H1 (cell line): ENCODE measurements around the gene SAG. TPM values are rescaled to one million over a fixed set of nuclear protein-coding genes. Genes with fewer than 3 reads are reported as not detected.
A peak's percentile ranks its signal among the peaks of the same experiment; 100 is the strongest.

Experiments used
- CTCF ChIA-PET: fragments of 300-600 bp; sonication (Branson Sonifier 250); formaldehyde crosslinking; loops from one replicate; lab custom pipeline; 2021; ENCODE audit not compliant: partially characterized antibody; lab: Charles Lee
- POLR2A ChIA-PET: fragments of 300-600 bp; sonication (Branson Sonifier 250); formaldehyde crosslinking; loops from one replicate; lab custom pipeline; 2021; ENCODE audit warnings: inconsistent platforms; ENCODE audit not compliant: partially characterized antibody; lab: Charles Lee
- DNase-seq, 2 experiments: peaks; one replicate each; pipeline versions ENCODE4 v3.0.0 to v3.0.0-alpha.2; 2010 to 2022; ENCODE audit warnings: low spot score in 2 of 2, low read depth in 1 of 2, mixed read lengths in 1 of 2
- FAIRE-seq: peaks from 2 replicates; lab custom pipeline; 2011; peaks lifted over from hg19 to GRCh38; lab: Jason Lieb, UNC
- H2AFZ ChIP-seq: 2 replicates; pipeline ENCODE4 v1.8.1; 2012; ENCODE audit warnings: low read length, inconsistent platforms
- H2AK5ac ChIP-seq: 2 replicates; pipeline ENCODE4 v1.6.1; 2013; ENCODE audit warnings: low read depth, low read length
- H2BK120ac ChIP-seq: replicated peaks from 2 replicates; pipeline ENCODE3; 2013; ENCODE audit warnings: low read depth, low read length, inconsistent platforms
- H2BK12ac ChIP-seq: 2 replicates; pipeline ENCODE4 v1.6.1; 2013; ENCODE audit warnings: low read depth, low read length
- H2BK15ac ChIP-seq: 2 replicates; pipeline ENCODE4 v1.6.1; 2013; ENCODE audit warnings: low read length
- H2BK20ac ChIP-seq: 2 replicates; pipeline ENCODE4 v1.6.1; 2013; ENCODE audit warnings: low read length
- H2BK5ac ChIP-seq: 2 replicates; pipeline ENCODE4 v1.6.1; 2013; ENCODE audit warnings: low read depth, low read length
- H3K14ac ChIP-seq: 2 replicates; pipeline ENCODE4 v1.6.1; 2013; ENCODE audit warnings: inconsistent platforms; ENCODE audit not compliant: insufficient read length
- H3K18ac ChIP-seq: 2 replicates; pipeline ENCODE4 v1.6.1; 2013; ENCODE audit warnings: low read length; ENCODE audit errors: extremely low read depth
- H3K23ac ChIP-seq: 2 replicates; pipeline ENCODE4 v1.6.1; 2013; ENCODE audit warnings: inconsistent platforms; ENCODE audit not compliant: insufficient read length
- H3K23me2 ChIP-seq: 2 replicates; pipeline ENCODE4 v1.6.1; 2013; ENCODE audit warnings: low read depth, low read length
- H3K27ac ChIP-seq: 2 replicates; pipeline ENCODE4 v1.6.1; 2011; ENCODE audit warnings: low read depth, low read length, inconsistent platforms
- H3K27me3 ChIP-seq, 4 experiments: replicated peaks in 1 of 4; 1 replicate in 1 of 4; 2 replicates in 3 of 4; pipeline versions ENCODE4 v1.6.1 to v1.8.1; 2011 to 2013; ENCODE audit warnings: low read length in 3 of 4, mild to moderate bottlenecking in 3 of 4, inconsistent platforms in 2 of 4, mixed read lengths in 2 of 4, moderate library complexity in 1 of 4; ENCODE audit not compliant: control insufficient read depth in 3 of 4, insufficient read depth in 3 of 4; ENCODE audit errors: extremely low read depth in 1 of 4
- H3K36me3 ChIP-seq, 4 experiments: 2 replicates each; pipeline versions ENCODE4 v1.6.1 to v1.8.1; 2011 to 2013; ENCODE audit warnings: mild to moderate bottlenecking in 4 of 4, low read length in 3 of 4, moderate library complexity in 2 of 4, control low read depth in 1 of 4, inconsistent platforms in 1 of 4; ENCODE audit not compliant: insufficient read depth in 4 of 4, control insufficient read depth in 2 of 4
- H3K4ac ChIP-seq: replicated peaks from 2 replicates; pipeline ENCODE3; 2013; ENCODE audit warnings: low read length, low read depth, mixed read lengths, inconsistent platforms; ENCODE audit not compliant: insufficient read length
- H3K4me1 ChIP-seq, 4 experiments: replicated peaks in 1 of 4; 1 replicate in 1 of 4; 2 replicates in 3 of 4; pipeline versions ENCODE4 v1.6.1 to v1.8.1; 2011 to 2013; ENCODE audit warnings: low read length in 3 of 4, inconsistent platforms in 2 of 4, mixed read lengths in 1 of 4; ENCODE audit not compliant: insufficient read depth in 4 of 4, control insufficient read depth in 3 of 4
- H3K4me2 ChIP-seq, 2 experiments: 2 replicates each; pipeline versions ENCODE4 v1.6.1 to v1.8.1; 2011 to 2013; ENCODE audit warnings: low read depth in 2 of 2, low read length in 2 of 2, control low read depth in 1 of 2, inconsistent platforms in 1 of 2, mild to moderate bottlenecking in 1 of 2; ENCODE audit not compliant: insufficient read depth in 1 of 2
- H3K4me3 ChIP-seq, 4 experiments: fragments of 200-600, 300-600 bp in 1 of 4; sonication (generic), shearing (Covaris generic), sonication (Bioruptor Twin) in 1 of 4; 2 replicates each; pipeline versions ENCODE4 v1.5.1 to v1.8.1; 2011 to 2016; ENCODE audit warnings: low read length in 4 of 4, low read depth in 3 of 4, control low read depth in 2 of 4, inconsistent platforms in 2 of 4, mild to moderate bottlenecking in 2 of 4, mixed read lengths in 1 of 4, moderate library complexity in 1 of 4; ENCODE audit not compliant: insufficient read depth in 2 of 4; ENCODE audit errors: extremely low read depth in 1 of 4
- H3K56ac ChIP-seq: replicated peaks from 2 replicates; pipeline ENCODE3; 2013; ENCODE audit warnings: low read depth, mild to moderate bottlenecking, mixed read lengths, low read length, inconsistent platforms; ENCODE audit not compliant: insufficient read length
- H3K79me1 ChIP-seq: 2 replicates; pipeline ENCODE4 v1.6.1; 2013; ENCODE audit warnings: low read depth, low read length, control low read depth
- H3K79me2 ChIP-seq, 2 experiments: 2 replicates each; pipeline versions ENCODE4 v1.6.1 to v1.8.1; 2012 to 2013; ENCODE audit warnings: low read length in 2 of 2, mild to moderate bottlenecking in 2 of 2, inconsistent platforms in 1 of 2; ENCODE audit not compliant: insufficient read depth in 2 of 2, control insufficient read depth in 1 of 2
- H3K9ac ChIP-seq, 4 experiments: replicated peaks in 1 of 4; 1 replicate in 1 of 4; 2 replicates in 3 of 4; pipeline versions ENCODE4 v1.6.1 to v1.8.1; 2011 to 2013; ENCODE audit warnings: low read depth in 3 of 4, low read length in 3 of 4, control low read depth in 2 of 4, mild to moderate bottlenecking in 2 of 4, moderate library complexity in 2 of 4, inconsistent platforms in 1 of 4; ENCODE audit errors: extremely low read depth in 1 of 4
- H3K9me3 ChIP-seq, 2 experiments: 2 replicates each; pipeline versions ENCODE4 v1.6.1 to v1.8.1; 2012 to 2013; ENCODE audit warnings: mild to moderate bottlenecking in 2 of 2, moderate library complexity in 2 of 2, control low read depth in 1 of 2, inconsistent platforms in 1 of 2, low read depth in 1 of 2, low read length in 1 of 2, mixed read lengths in 1 of 2; ENCODE audit not compliant: insufficient read depth in 2 of 2
- H4K20me1 ChIP-seq, 2 experiments: replicated peaks in 1 of 2; 2 replicates each; pipeline versions ENCODE3 to v1.8.1; 2011 to 2013; ENCODE audit warnings: inconsistent platforms in 2 of 2, low read length in 2 of 2, mild to moderate bottlenecking in 1 of 2; ENCODE audit not compliant: insufficient read depth in 2 of 2, control insufficient read depth in 1 of 2
- H4K5ac ChIP-seq: 2 replicates; pipeline ENCODE4 v1.6.1; 2013; ENCODE audit warnings: low read length, low read depth, mixed read lengths, inconsistent platforms; ENCODE audit not compliant: insufficient read length
- H4K8ac ChIP-seq: 2 replicates; pipeline ENCODE4 v1.8.0; 2013; ENCODE audit warnings: mild to moderate bottlenecking, moderate library complexity, low read length, inconsistent platforms; ENCODE audit not compliant: insufficient read depth; ENCODE audit errors: extremely low read depth
- H4K91ac ChIP-seq: replicated peaks from 2 replicates; pipeline ENCODE3; 2013; ENCODE audit warnings: low read length, mixed read lengths, inconsistent platforms; ENCODE audit not compliant: insufficient read length
- CREB1 ChIP-seq: IDR thresholded peaks from 2 replicates; pipeline ENCODE4 v1.6.1; 2012; ENCODE audit warnings: inconsistent platforms
- MAFK ChIP-seq: IDR thresholded peaks from 2 replicates; pipeline ENCODE4 v1.6.1; 2012; ENCODE audit warnings: low read depth, mild to moderate bottlenecking, improper control_type of control experiment, low read length
- MAX ChIP-seq: IDR thresholded peaks from 2 replicates; pipeline ENCODE4 v1.6.1; 2012; ENCODE audit warnings: inconsistent platforms
- NANOG ChIP-seq: IDR thresholded peaks from 2 replicates; pipeline ENCODE4 v1.6.1; 2011; ENCODE audit warnings: low read length, low read depth, mild to moderate bottlenecking, inconsistent platforms; ENCODE audit not compliant: insufficient read depth, poor library complexity, severe bottlenecking
- NRF1 ChIP-seq: IDR thresholded peaks from 2 replicates; pipeline ENCODE4 v1.6.1; 2011; ENCODE audit warnings: mild to moderate bottlenecking, low read depth, low read length, improper control_type of control experiment
- SAP30 ChIP-seq: fragments of 300-600 bp; sonication (generic); IDR thresholded peaks from 2 replicates; pipeline ENCODE4 v1.7.1; 2012; ENCODE audit warnings: low read length, moderate library complexity, mild to moderate bottlenecking, inconsistent platforms; ENCODE audit not compliant: insufficient read depth, insufficient replicate concordance
- SIRT6 ChIP-seq: IDR thresholded peaks from one replicate; pipeline ENCODE4 v1.7.1; 2012; ENCODE audit warnings: low read length, inconsistent platforms
- TCF12 ChIP-seq: IDR thresholded peaks from 2 replicates; pipeline ENCODE4 v1.6.1; 2011; ENCODE audit warnings: low read depth, mild to moderate bottlenecking, low read length
- TEAD4 ChIP-seq: IDR thresholded peaks from 2 replicates; pipeline ENCODE4 v1.6.1; 2012; ENCODE audit warnings: low read depth, low read length, inconsistent platforms, mixed read lengths
- WGBS, 2 experiments: shearing (Covaris generic) in 1 of 2; methylation state at CpG; one replicate each; pipeline versions ENCODE4 v1.1.6 to v1.1.7; 2013 to 2015; ENCODE audit warnings: low lambda C conversion rate in 2 of 2, mixed read lengths in 2 of 2, inconsistent platforms in 1 of 2, low coverage in 1 of 2, missing lambda C conversion rate in 1 of 2; ENCODE audit not compliant: insufficient replicate concordance in 2 of 2, insufficient coverage in 1 of 2, insufficient read length in 1 of 2; ENCODE audit errors: extremely low coverage in 1 of 2, missing lambda C conversion rate in 1 of 2; 5-methylcytosine and 5-hydroxymethylcytosine counted together
- polyA plus RNA-seq, 7 experiments: library from polyadenylated mRNA; depleted of rRNA in 3 of 7; stranded (reverse) in 5 of 7; unstranded in 2 of 7; fragments of >200 nt in 5 of 7; fragments of 200-250 nt in 2 of 7; gene quantifications; 1 replicate in 5 of 7; 2 replicates in 1 of 7; 4 replicates in 1 of 7; pipeline versions ENCODE4 v1.2.1 to v1.2.3, GENCODE V29; 2011 to 2013; ENCODE audit warnings: missing spikeins in 2 of 7, mixed read lengths in 2 of 7
- total RNA-seq: library from RNA; stranded (reverse); fragmentation: NEBNext Ultra II Directional; extraction: Animal tissue kit (Norgen Biotek cat#: 25700); gene quantifications from 2 replicates; pipeline ENCODE4 v1.2.1, GENCODE V29; 2021

The SAG gene
- total and polyA plus RNA-seq, 2 of the 8 experiments (the other 6 are each of a cell fraction or from before 2014, with no cell fraction given), result not detected

GRCh38 chr2:233380995-233381637 lies 73.5 kb downstream of the SAG start:
- no peak overlapping the region for H3K56ac ChIP-seq
- no peak overlapping the region for H3K14ac ChIP-seq
- no peak overlapping the region for H3K4me3 ChIP-seq
- peak overlapping the region; percentile 73; the same call in 1 of the 2 replicates for H4K8ac ChIP-seq
- DNase-seq (no peak), FAIRE-seq (no peak)
- H3K4me1 ChIP-seq, result peaks cover 2 to 6% (median 5%) of the 10 kb centered on the region in 4 experiments; a peak in 5 of 7 replicates
- H2AFZ ChIP-seq, result no peak overlapping the region
- peaks cover 5 to 9% of the 10 kb centered on the region in 2 experiments for H4K20me1 ChIP-seq
- no peak overlapping the region for H2AK5ac ChIP-seq
- no peak overlapping the region for H3K18ac ChIP-seq
- H2BK120ac ChIP-seq, result no peak overlapping the region
- no peak overlapping the region for H3K27ac ChIP-seq
- H4K91ac ChIP-seq, result no peak overlapping the region
- ChIA-PET POLR2A (interaction anchor here (0.6 kb wide), 1 partner anchor 22 kb away, joined by 5 read pairs; no protein-coding TSS in a partner anchor), CTCF (no interaction called here)
- peaks cover 9% of the 10 kb centered on the region for H3K79me1 ChIP-seq
- no peaks in the 10 kb centered on the region for H3K36me3 ChIP-seq
- H3K9me3 ChIP-seq, result no peaks in the 10 kb centered on the region
- no peak overlapping the region for H2BK5ac ChIP-seq
- no peak overlapping the region for H3K4me2 ChIP-seq
- H3K23me2 ChIP-seq, result 0 out of 2 replicates have a peak, but pooled peaks cover 3% of the 10 kb centered on the region
- H3K23ac ChIP-seq, result no peak overlapping the region
- H2BK20ac ChIP-seq, result no peak overlapping the region
- 94% methylated on average over 11 of the region's 11 CpGs; no CpG with 5 or more reads in 1 of the 2 experiments for WGBS, 2 experiments
- no peak overlapping the region for H2BK12ac ChIP-seq
- no peaks in the 10 kb centered on the region for H3K27me3 ChIP-seq
- no peak overlapping the region for H3K4ac ChIP-seq
- peaks cover 0 to 12% of the 10 kb centered on the region in 2 experiments; a peak in 2 of 4 replicates for H3K79me2 ChIP-seq
- no peak overlapping the region for H3K9ac ChIP-seq
- H2BK15ac ChIP-seq, result no peak overlapping the region
- H4K5ac ChIP-seq, result no peak overlapping the region
- TF ChIP-seq TCF12 (no peak), NANOG (no peak), MAFK (no peak), SIRT6 (no peak), MAX (no peak), CREB1 (no peak), TEAD4 (no peak), SAP30 (no peak), NRF1 (no peak)
